CD4-positive, alpha-beta T cell (primary cell): ENCODE measurements around the gene BAAT. TPM values are rescaled to one million over a fixed set of nuclear protein-coding genes. Genes with fewer than 3 reads are reported as not detected.

Experiments
- ATAC-seq: fragments of 200-7000 bp; cut with Tn5 transposase; one replicate; pipeline ENCODE4 v1.10.0; 2022; ENCODE audit warnings: mild to moderate bottlenecking; ENCODE audit not compliant: poor library complexity
- CTCF ChIA-PET: fragments of 350-600 bp; sonication (Branson Sonifier 250); formaldehyde crosslinking; loops from one replicate; lab custom pipeline; 2021; ENCODE audit warnings: antibody characterized with exemption, inconsistent platforms; lab: Charles Lee
- POLR2A ChIA-PET: fragments of 350-600 bp; sonication (Branson Sonifier 250); formaldehyde crosslinking; loops from one replicate; lab custom pipeline; 2021; ENCODE audit warnings: antibody characterized with exemption, inconsistent platforms; lab: Charles Lee
- DNase-seq, 14 experiments: peaks; one replicate each; pipeline ENCODE4 v3.0.0-alpha.2; 2013 to 2020; ENCODE audit warnings: mixed read lengths in 2 of 14
- H3K27ac ChIP-seq, 2 donors: one replicate each; pipeline versions ENCODE4 v1.5.1 to v1.7.0; 2013; ENCODE audit warnings: low read length in 2 of 2, low read depth in 1 of 2, mild to moderate bottlenecking in 1 of 2
- H3K27me3 ChIP-seq, 2 experiments: 1 replicate in 1 of 2; 2 replicates in 1 of 2; pipeline versions ENCODE4 v1.6.1 to v1.7.0; 2013; ENCODE audit warnings: low read length in 2 of 2, control low read depth in 1 of 2, mild to moderate bottlenecking in 1 of 2, moderate library complexity in 1 of 2; ENCODE audit not compliant: insufficient read depth in 2 of 2, control insufficient read depth in 1 of 2
- H3K36me3 ChIP-seq: one replicate; pipeline ENCODE4 v1.6.1; 2013; ENCODE audit warnings: low read length, control low read depth; ENCODE audit not compliant: insufficient read depth
- H3K4me1 ChIP-seq: one replicate; pipeline ENCODE4 v1.6.1; 2013; ENCODE audit warnings: low read length, control low read depth; ENCODE audit not compliant: insufficient read depth
- H3K4me3 ChIP-seq: one replicate; pipeline ENCODE4 v1.5.1; 2013; ENCODE audit warnings: mild to moderate bottlenecking, low read length, moderate library complexity
- H3K9me3 ChIP-seq, 2 experiments: 1 replicate in 1 of 2; 2 replicates in 1 of 2; pipeline versions ENCODE4 v1.6.1 to v1.7.0; 2013; ENCODE audit warnings: low read length in 2 of 2, mild to moderate bottlenecking in 2 of 2, control low read depth in 1 of 2, moderate library complexity in 1 of 2; ENCODE audit not compliant: control insufficient read depth in 1 of 2, insufficient read depth in 1 of 2
- H3K27ac Mint-ChIP-seq: one replicate; pipeline ENCODE4 v1.8.0; 2020; ENCODE audit warnings: mixed read lengths
- H3K27me3 Mint-ChIP-seq: one replicate; pipeline ENCODE4 v1.8.0; 2021; ENCODE audit warnings: mixed read lengths
- H3K36me3 Mint-ChIP-seq: one replicate; pipeline ENCODE4 v1.8.0; 2021; ENCODE audit warnings: low read depth, mixed read lengths
- H3K4me1 Mint-ChIP-seq: one replicate; pipeline ENCODE4 v1.8.0; 2021; ENCODE audit warnings: low read depth, mixed read lengths
- H3K4me3 Mint-ChIP-seq: one replicate; pipeline ENCODE4 v1.8.0; 2020; ENCODE audit warnings: mild to moderate bottlenecking, mixed read lengths
- H3K9me3 Mint-ChIP-seq: one replicate; pipeline ENCODE4 v1.8.0; 2020; ENCODE audit warnings: mixed read lengths
- CTCF ChIP-seq: fragments of 200-600 bp; IDR thresholded peaks from one replicate; pipeline ENCODE4 v1.8.0; 2022; ENCODE audit warnings: antibody characterized with exemption, mild to moderate bottlenecking
- intact Hi-C, 2 experiments: fragments of 100-400 bp; cut with DNase I in 1 of 2; cut with micrococcal nuclease in 1 of 2; formaldehyde crosslinking; loops; one replicate each; pipeline versions ENCODE4 v1.15.1 to v1.9.0; 2023 to 2025; cut with DNase I, micrococcal nuclease
- total RNA-seq, 174 experiments: library from RNA in 2 of 174; stranded (reverse) in 2 of 174; gene quantifications; one replicate each; pipeline ENCODE4 v1.2.3 and lab custom pipeline; 2021 to 2026

The BAAT gene
- total RNA-seq, 2 experiments from 2014 or later, result not detected

- ChIA-PET CTCF (no interaction called here), POLR2A (no interaction called here)
- no peak for TF ChIP-seq CTCF
- Mint-ChIP-seq H3K27me3 (peaks cover 15% of the 10 kb centered on the region), H3K4me1 (no peaks in the 10 kb centered on the region), H3K36me3 (no peaks in the 10 kb centered on the region), H3K4me3 (no peak overlapping the region), H3K9me3 (no peaks in the 10 kb centered on the region), H3K27ac (no peak overlapping the region)
- intact Hi-C loops, result no loop called here
- Histone ChIP-seq H3K9me3 (peaks cover 0 to 3% of the 10 kb centered on the region in 2 experiments), H3K27me3 (no peaks in the 10 kb centered on the region), H3K36me3 (no peaks in the 10 kb centered on the region), H3K4me1 (no peaks in the 10 kb centered on the region), H3K4me3 (no peak overlapping the region), H3K27ac (no peak overlapping the region)
- no peak for DNase-seq
- no peak for ATAC-seq
Observed at GRCh38 chr9:101359679-101360078, 25.1 kb downstream of the BAAT start.

- no peaks in the 10 kb centered on the region for H3K36me3 ChIP-seq
- no peaks in the 10 kb centered on the region for H3K4me1 ChIP-seq
- H3K27ac ChIP-seq, result no peak overlapping the region
- H3K9me3 ChIP-seq, result peaks cover 0 to 3% of the 10 kb centered on the region in 2 experiments
- ChIA-PET POLR2A (no interaction called here), CTCF (no interaction called here)
- Mint-ChIP-seq H3K36me3 (no peaks in the 10 kb centered on the region), H3K4me1 (no peaks in the 10 kb centered on the region), H3K9me3 (no peaks in the 10 kb centered on the region), H3K27ac (no peak overlapping the region), H3K4me3 (no peak overlapping the region), H3K27me3 (peaks cover 23% of the 10 kb centered on the region)
- no peak overlapping the region for H3K4me3 ChIP-seq
- no peak for DNase-seq
- intact Hi-C loops, result no loop called here
- H3K27me3 ChIP-seq, result no peaks in the 10 kb centered on the region
- no peak for ATAC-seq
- TF ChIP-seq CTCF, result no peak
Observed at GRCh38 chr9:101356619-101357018, 28.2 kb downstream of the BAAT start.

- Mint-ChIP-seq H3K4me1 (no peaks in the 10 kb centered on the region), H3K4me3 (no peak overlapping the region), H3K36me3 (no peaks in the 10 kb centered on the region), H3K27ac (no peak overlapping the region), H3K27me3 (peaks cover 27% of the 10 kb centered on the region), H3K9me3 (no peaks in the 10 kb centered on the region)
- ATAC-seq, result no peak
- peaks cover 0 to 3% of the 10 kb centered on the region in 2 experiments for H3K9me3 ChIP-seq
- DNase-seq, result no peak
- ChIA-PET POLR2A (no interaction called here), CTCF (no interaction called here)
- H3K4me1 ChIP-seq, result no peaks in the 10 kb centered on the region
- H3K36me3 ChIP-seq, result no peaks in the 10 kb centered on the region
- no peaks in the 10 kb centered on the region for H3K27me3 ChIP-seq
- TF ChIP-seq CTCF, result no peak
- H3K27ac ChIP-seq, result no peak overlapping the region
- intact Hi-C loops, result no loop called here
- no peak overlapping the region for H3K4me3 ChIP-seq
Observed at GRCh38 chr9:101354765-101355708, 29.8 kb downstream of the BAAT start.
